Measurements from ENCODE around the gene CHCHD6.

DNA sequence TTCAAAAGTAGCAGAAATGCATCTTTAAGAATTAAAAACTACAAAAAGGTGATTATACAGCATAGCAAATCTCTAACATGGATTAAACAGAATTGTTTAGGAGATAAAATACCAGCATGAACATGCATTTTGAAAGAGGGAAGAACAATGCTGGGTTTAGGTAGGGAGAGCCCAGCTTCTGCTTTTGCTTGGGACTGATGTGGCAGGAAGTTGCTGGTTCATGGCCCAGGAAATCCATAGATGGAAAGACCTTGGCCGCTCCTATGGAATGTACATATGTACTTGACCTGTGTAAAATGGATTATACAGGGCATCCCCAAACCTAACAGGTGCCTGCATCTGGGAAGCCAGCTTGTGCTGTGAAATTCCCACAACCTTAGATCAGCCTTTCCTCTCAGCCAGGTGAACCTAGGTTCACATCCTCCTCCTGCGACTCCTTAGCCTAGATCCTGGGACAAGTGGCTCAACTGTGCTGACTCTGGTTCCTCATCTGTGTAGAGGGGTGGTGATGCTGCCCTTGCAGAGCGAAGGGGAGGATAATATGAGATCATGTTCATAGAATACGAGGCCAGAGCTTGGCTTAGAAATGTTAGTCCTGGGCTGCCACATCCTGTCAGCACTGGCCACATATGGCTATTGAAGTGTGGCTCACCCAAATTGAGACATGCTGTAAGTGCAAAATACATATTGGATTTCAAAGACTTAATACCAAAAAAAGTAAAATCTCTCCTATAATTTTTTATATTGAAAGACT lies 231.9 kb downstream of the CHCHD6 start:
- TF ChIP-seq, protein P1, sequence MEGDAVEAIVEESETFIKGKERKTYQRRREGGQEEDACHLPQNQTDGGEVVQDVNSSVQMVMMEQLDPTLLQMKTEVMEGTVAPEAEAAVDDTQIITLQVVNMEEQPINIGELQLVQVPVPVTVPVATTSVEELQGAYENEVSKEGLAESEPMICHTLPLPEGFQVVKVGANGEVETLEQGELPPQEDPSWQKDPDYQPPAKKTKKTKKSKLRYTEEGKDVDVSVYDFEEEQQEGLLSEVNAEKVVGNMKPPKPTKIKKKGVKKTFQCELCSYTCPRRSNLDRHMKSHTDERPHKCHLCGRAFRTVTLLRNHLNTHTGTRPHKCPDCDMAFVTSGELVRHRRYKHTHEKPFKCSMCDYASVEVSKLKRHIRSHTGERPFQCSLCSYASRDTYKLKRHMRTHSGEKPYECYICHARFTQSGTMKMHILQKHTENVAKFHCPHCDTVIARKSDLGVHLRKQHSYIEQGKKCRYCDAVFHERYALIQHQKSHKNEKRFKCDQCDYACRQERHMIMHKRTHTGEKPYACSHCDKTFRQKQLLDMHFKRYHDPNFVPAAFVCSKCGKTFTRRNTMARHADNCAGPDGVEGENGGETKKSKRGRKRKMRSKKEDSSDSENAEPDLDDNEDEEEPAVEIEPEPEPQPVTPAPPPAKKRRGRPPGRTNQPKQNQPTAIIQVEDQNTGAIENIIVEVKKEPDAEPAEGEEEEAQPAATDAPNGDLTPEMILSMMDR (IDR thresholded peaks at IDR 0.05) = no peak
- TF ChIP-seq POLR2A (IDR thresholded peaks at IDR 0.05) = no peak

Data from right lobe of liver (tissue), 4 donors.